ENCODE measurements around the gene KIF2C.
"Not testable (repeated sequence)": the region's sequence is repeated elsewhere in the genome, so short reads cannot be mapped to it uniquely, and the experiment has no call there.

Gene KIF2C

DNA sequence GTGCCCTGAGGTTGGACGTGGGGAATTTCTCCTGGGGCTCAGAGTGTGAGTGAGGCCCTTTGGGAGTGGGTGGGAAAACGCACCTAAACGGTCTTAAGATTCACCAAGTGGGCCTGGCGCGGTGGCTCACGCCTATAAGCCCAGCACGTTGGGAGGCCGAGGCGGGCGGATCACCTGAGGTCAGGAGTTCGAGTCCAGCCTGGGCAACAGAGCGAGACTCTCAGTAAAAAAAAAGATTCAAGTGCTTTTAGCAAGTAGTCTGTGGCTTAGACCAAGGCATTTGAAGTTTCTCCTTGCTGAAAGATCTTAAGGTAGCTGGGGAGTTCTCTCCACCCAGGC lies 37.1 kb downstream of the KIF2C start:
- no peak for DNase-seq

DNA sequence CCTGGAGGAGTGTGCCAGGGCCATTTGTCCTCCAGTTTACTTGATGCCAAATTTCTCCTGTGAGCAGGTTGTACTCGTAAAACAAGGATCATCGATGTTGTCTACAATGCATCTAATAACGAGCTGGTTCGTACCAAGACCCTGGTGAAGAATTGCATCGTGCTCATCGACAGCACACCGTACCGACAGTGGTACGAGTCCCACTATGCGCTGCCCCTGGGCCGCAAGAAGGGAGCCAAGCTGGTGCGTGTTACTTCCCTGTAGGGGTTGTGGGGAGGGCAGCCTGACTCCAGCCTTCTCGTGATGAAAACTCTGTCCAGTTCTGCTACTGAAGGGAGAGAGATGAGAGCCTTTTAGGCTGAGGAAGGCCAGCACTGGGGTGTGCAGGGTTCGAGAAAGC lies 37.9 kb downstream of the KIF2C start:
- no peak for DNase-seq

DNA sequence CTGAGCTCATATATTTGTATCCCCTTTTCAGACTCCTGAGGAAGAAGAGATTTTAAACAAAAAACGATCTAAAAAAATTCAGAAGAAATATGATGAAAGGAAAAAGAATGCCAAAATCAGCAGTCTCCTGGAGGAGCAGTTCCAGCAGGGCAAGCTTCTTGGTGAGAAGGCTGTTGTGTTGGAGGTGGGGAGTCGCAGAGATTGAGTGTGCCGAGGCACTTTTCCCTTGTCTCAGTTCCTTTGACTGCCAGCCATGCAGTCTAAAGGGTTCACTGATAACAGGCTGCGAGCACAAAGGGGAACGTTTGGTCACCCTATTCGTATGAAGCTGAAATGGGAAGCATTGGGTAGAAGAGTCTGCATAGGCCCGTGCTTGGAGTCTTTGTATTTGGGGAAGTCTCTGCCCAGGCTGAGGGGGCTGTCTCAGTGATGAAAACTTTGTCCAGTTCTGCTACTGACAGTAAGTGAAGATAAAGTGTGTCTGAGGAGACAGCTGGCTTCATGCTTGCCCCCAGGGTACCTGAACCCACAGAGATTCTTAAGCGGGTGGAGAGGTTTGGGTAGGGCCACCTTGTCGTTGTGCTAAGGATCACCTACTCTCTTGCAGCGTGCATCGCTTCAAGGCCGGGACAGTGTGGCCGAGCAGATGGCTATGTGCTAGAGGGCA lies 38.5 kb downstream of the KIF2C start:
- no peak for DNase-seq

DNA sequence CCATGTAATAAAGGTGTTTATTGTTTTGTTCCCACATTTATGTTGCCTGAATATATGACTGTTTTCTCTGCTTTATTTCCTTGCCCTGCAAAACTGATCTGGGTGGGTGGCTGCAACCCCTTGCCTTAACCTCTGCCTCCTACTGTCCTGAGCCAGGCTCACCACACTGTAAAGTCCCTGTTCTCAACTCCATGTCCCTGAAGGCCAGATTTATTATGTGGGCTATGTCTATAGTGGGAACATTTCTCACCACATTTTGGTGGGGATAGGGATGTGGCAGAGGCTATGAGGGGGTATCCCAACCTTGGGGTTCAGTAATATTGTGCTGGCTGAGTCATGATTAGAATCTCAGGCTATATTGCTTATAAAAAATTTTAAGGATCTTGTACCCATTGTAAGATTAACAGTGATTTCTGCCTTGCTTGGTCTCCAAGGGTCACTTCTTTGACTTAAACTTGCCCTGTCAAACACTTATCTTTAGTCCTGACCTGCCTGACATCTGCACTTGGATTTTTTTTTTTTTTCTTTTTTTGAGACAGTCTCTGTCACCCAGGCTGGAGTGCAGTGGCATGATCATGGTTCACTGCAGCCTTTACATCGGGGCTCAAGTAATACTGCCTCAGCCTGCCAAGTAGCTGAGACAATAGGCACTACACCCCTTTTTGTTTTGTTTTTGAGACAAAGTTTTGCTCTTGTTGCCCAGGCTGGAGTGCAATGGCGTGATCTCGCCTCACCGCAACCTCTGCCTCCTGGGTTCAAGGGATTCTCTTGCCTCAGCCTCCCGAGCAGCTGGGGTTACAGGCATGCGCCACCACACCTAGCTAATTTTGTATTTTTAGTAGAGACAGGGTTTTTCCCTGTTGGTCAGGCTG lies 39.3 kb downstream of the KIF2C start:
- DNase-seq = no peak

DNA sequence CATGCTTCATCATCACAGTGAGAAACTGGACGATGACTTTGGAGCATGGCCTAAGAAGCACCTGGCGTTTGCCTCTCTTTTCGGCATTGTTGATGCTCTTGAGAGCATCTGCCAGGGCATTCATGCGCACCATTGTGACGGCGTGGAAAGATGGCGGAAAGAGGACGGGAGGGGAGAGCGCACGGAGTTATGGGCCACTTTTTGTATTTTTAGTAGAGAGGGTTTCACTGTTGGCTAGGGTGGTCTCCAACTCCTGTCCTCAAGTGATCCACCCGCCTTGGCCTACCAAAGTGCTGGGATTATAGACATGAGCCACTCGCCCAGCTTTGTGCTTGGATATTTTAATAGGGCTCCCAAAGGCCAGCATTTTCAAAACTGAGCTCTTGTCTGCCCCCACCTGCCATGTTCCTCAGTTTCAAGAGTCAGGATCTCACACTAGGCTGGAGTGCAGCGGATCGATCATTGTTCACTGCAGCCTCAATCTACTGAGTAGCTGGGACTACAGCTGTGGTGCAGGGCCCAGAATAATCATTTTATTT lies 41.0 kb downstream of the KIF2C start:
- DNase-seq = no peak

DNA sequence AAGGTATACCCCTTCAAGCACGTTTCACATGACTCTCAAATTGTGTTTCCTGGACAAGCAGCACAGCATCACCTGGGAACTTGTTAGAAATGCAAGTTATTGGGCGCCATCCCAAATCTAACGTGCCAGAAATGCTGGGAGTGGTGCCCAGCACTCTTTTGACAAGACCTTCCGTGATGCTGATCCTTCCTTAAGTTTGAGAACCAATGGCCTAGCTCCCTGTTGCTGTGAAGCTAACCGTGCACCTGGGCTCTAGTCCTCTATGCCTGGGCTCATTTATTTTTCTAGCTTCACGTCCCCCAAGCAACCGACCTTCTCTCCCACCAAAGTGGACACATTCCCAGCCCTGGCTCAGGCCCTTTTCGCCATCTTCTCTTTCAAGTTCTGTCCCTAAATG lies 44.1 kb downstream of the KIF2C start:
- no peak for DNase-seq

DNA sequence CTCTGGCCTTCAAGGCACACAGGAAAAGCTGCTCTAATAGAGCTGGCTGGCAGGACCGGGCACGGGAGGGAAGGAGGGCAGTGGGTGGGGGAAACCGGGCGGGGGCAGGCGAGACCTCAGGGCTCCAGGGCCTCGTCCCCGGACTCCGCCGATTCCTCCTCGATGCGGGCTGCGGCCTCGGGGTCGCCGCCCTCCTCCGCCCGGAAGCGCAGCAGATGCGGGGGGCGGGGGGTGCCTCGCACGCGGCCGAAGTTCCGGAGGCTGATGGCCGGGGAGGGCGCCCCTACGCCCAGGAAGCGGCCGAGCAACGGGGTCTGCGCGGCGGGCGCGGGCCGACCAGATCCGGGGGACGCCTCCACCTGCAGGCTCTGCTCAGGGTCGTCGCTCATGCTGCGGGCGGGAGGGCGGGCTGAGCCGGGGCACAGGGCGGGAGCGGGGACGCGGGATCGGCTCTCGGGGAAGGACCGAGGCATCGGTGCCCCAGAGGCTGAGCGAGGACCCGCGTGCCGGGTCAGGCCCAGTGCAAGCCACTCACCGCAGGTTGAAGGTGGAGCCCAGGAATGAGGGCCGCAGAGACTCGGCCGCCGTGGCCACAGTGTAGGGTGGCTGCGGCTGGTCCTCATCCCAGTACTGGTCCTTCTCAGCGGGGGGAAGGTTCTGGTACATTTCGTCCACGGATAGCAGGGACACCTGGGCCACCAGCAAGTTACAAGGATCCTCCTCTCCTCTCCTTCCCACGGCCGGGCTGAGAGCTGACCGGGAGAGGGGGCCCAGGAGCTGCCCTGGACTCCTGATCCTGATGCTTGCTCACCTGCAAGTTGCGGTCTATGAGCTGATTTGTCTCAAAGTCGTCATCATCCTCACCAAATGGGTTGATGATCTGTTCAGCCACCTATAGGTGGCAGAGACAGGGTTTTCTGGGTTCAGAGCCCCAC lies 44.7 kb downstream of the KIF2C start:
- DNase-seq = no peak

DNA sequence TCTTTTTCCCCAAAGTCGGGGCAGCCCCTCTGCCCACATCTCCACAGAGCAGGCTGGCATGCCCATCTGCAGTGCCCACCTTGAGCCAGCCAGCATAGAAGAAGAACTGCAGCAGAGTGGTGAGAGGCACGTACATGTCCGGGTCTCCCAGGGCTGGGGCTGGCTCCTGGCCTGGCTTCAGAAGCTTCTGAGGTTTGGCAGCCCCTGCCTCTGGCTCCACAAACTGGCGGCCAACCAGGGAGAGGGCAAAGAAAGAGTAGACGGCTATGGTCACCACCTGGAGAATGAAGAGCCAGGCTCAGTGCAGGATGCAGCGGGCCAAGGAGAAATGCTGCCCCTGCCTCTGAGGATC lies 45.4 kb downstream of the KIF2C start:
- DNase-seq = no peak

DNA sequence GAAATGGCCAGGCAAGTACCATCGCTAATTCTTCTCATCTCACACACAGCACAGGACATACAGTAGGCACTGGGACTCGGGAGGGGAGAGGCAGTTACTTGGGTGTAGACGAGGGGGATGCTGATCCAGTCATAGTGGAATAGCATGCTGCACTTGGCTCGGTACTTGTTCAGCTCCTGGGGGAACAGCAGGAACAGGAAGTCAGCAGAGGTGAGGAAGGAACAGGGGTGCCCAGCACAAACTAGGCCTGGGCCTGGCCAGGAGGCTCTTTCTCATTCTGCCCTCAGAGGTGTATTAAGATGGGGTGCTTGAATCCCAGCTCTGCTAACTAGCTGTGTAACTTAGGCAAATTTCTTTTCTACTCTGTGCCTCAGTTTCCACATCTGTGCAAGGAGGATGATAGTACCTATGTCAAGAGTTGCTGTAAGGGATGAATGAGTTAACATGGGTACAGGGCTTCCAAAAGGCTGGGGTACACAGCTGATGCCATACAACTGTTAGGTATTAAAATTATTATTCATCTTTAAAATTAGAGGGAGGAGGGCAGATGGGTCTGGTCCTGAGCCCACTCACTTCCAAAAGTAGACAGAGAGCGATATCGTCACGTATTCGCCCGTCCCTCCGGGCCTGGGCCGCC lies 46.0 kb downstream of the KIF2C start:
- no peak for DNase-seq

DNA sequence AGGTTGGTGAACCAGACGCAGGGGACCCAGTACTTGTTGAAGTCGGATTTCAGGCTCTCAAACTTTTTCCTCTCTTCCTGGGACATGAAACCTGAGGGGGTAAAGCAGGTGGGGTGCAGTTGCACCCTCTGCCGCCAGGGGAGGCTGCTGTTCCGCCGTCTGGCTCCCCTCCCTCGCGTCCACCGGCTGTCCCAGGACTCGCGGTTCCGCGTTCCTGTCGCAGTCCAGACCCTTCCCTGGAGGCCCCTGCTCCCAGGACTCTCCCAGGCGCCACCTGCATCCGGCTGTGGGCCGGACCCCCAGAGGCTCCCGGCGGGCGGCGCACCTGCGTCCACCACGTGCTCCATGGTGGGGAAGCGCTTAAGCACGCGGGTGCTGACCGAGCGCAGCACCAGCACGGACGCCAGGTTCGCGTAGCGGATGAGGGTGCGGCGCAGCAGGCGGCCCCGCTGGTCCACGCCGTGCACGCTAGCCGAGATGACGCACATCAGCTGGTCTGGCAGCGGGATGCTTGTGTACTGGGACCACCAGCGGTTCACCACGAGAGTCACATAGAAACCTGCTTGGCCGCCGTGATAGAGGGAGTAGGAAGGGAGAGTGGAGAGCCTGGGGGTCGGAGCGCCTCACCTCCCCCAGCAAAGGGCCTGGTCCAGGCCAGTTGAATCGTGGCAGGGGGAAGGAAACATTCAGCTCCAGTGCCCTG lies 46.7 kb downstream of the KIF2C start:
- no peak for DNase-seq

DNA sequence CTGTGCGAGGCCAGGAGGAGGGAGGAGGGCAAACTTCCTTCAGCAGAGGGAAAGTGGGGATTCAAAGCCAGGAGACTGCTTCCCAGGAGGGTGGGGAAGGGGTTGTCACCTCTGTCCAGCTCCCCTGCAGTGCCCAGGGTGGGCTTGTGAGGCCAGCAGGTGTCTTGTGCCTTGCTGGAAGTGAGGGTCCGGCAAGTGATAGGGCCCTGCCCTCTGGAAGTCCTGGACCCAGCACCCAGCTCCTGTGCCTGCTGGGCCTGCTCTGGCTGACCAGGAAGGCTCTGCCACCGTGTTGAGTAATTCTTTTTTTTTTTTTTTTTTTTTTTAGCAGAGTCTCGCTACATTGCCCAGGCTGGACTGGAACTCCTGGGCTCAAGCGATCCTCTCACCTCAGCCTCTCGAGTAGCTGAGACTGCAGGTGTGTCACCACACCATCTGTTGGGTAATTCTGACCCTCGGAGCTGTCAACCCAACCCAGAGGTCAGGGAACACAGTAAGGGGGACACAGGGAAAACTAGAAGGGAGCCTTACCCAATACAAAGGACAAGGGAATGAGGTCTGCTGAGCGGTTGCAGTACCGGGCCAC lies 47.3 kb downstream of the KIF2C start:
- no peak for DNase-seq

DNA sequence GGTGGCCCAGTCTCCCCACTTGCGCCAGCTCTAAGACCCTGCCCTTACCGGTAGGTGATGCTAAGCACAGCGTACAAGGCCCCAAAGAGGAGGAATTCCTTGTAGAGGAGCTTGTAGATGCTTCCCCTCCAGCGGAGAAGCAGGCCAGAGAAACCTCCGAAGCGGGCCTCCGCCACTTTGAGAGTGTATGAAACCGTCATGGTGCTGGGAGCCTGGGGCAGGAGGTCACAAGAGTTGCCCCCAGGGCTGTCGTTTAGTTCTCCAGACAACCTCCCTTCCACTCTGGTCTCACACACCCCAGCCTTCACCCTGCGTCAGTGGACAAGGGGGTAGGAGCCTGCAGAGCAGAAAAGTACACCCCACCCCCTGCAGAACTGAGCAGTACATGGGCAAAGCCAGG lies 47.9 kb downstream of the KIF2C start:
- DNase-seq = no peak

DNA sequence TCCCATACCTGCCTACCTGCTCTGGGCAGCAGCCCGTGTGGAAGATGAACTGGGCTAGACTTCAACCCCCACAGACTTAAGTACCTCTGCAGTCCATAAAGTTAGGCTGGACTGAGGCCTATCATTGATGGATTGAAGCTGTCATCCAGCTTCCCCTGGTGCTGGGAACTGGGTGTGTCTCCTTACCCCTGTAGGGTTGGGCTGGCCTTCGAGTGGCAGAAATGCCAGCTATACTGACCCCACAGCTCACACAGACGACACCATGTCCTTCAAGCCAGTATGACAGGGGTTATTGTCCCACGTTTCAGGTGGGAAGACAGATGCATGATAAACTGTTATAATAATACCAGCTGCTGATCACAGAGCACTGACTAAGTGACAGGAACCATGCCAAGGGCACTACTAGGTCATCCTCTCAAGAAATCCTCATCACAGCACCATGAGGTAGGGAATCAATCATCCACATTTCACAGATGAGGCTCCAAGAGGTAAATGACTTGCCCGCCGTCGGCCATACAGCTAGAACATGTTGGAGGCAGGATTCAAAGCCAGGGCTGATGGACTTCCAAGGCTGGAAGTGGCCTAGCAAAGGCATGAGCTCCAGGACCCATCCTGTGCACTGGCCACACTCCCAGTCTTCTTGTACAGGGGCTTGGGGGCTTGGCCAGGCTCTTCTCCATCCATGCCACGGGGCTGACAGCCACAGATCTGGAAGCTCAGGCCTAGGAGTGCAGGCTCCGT lies 48.7 kb downstream of the KIF2C start, which contains the start of gene BEST4:
Gene BEST4 (minus strand): TSS at position 51 of the 741 bp plus-strand sequence. CDS start 465 bp downstream, outside the sequence.
- no peak for DNase-seq

DNA sequence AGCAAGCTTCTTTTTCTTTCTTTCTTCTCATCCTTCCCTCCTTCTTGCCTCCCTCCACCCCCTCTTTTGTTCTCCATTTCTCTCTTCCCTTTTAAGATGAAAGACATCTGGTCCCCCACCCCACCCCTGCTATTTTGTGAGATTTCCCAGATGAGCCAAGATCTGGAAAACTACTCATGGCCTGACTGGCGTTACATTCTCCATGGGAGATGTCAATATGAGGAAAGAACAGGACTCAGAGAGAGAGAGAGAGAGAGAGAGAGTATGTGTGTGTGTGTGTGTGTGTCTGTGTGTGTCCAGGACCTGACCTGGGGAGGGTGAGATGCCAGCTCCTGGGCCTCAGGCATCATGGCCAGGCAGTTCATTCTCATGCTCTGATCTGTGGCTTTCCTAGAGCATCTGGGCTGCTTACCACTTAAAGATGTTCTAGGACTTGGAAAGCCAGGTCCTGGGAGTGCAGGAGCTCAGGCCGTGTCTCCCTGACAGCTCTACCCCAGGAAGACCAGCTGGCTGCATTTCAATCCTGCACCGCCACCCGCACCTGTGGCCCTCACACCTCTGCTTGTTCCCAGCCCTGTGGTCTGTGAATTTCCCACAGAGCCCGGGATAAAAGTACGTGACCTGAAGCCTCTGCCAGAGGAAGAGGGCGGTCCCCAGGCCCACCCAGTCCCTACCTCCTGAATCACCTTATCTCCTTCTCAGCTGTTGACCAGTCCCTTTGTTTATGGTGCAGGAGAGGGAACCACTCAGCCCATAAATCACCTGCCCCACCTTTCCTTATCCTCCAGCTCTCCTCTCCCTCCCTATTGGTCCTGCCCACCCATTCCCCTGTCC lies 51.5 kb downstream of the KIF2C start:
- DNase-seq = no peak

DNA sequence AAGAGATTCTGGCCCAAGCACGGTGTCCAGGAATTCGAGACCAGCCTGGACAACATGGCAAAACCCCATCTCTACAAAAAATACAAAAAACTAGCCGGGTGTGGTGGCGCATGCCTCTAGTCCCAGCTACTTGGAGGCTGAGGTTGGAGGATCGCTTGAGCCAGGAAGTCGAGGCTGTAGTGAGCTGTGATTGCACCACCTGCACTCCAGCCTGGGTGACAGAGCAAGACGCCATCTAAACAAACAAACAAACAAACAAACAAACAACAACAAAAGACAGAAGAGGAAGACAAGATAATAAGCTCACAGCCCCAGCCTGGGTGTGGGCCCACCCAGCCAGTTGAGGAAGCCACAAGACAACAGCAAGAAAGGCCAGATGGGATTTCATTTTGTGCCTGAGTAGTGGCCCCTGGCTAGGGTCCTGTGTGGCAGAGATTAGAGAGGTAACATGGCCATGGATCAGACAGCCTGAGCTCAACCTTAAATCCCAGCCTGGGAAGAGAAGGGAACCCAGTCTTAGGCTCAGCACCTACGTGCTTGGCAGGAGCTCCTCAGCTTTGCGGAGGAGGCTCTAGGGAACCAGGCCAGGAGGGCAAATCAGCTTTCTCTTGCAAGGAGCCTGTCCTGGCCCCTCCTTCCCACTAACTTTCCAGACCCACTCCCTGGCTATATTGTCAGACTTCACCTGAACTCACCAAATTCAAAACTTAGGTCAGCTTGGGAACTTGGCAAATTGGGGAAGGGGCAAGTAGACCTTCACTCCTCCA lies 53.3 kb downstream of the KIF2C start:
- no peak for DNase-seq

DNA sequence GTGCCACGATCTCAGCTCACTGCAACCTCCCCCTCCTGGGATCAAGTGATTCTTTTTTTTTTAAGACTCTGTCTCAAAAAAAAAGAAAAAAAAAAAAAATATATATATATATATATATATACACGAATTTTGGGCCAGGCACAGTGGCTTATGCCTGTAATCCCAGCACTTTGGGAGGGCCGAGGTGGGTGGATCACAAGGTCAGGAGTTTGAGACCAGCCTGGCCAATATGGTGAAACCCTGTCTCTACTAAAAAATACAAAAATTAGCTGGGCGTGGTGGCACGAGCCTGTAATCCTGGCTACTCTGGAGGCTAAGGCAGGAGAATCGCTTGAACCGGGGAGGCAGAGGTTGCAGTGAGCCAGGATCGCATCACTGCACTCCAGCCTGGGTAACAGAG lies 58.2 kb downstream of the KIF2C start:
- DNase-seq = not testable (repeated sequence)

DNA sequence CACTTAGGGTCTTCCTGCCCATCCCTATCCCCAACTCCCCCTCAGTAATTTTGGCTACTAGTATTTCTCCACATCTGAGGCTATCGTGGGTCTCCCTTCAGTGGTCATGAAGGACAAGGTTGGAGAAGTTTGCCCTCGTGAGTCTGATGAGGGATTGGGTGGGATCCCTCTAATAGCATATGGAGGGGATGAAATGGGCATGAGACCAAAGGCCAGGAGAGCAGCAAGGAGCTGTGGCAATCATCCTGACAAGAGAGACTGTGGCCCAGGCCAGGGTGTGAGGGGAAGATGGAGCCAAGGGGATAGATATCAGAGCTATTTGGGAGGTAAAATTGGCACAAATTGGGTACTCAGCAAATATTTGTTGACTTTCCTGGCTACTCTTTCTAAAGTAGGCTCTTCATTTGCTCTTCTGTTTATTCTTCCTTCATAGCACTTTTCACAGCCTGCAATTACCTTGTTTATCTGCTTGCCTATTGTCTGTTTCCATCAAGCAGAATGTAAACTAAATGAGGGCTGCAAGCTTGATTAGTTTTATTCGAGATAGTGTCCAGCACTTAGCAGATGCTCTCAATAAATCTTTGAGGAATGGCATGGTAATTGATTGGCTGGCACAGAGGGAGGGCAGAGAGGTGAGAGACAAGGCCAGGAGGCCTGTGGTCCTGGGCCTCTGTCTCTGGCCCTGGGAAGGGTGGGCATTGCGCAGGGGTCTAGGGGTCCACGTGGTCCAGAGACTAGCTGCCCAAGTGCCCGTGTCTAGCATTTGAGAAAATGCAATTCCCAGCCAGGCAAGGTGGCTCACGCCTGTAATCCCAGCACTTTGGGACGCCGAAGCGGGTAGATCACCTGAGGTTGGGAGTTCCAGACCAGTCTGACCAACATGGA lies 59.1 kb downstream of the KIF2C start:
- DNase-seq = no peak
